Aorta (tissue), 5 donors: ENCODE measurements around the gene SLCO4A1. TPM values are rescaled to one million over a fixed set of nuclear protein-coding genes. Genes with fewer than 3 reads are reported as not detected.

Experiments
- ATAC-seq: fragments of 200-7000 bp; cut with Tn5 transposase; one replicate; pipeline ENCODE4 v1.9.1; 2022; ENCODE audit warnings: moderate library complexity; ENCODE audit not compliant: low FRiP score
- DNase-seq, 2 donors: peaks; one replicate each; pipeline ENCODE4 v3.0.0-alpha.2; 2020
- H3K27ac ChIP-seq, 2 donors: one replicate each; pipeline ENCODE4 v1.5.1; 2013; ENCODE audit warnings: low read length in 2 of 2, mild to moderate bottlenecking in 2 of 2, moderate library complexity in 2 of 2, control low read depth in 1 of 2, inconsistent platforms in 1 of 2, low read depth in 1 of 2
- H3K27me3 ChIP-seq, 2 donors: one replicate each; pipeline ENCODE4 v1.6.1; 2013; ENCODE audit warnings: control low read depth in 1 of 2, low read length in 1 of 2, mild to moderate bottlenecking in 1 of 2, moderate library complexity in 1 of 2; ENCODE audit not compliant: insufficient read depth in 2 of 2, control insufficient read depth in 1 of 2
- H3K36me3 ChIP-seq, 2 donors: one replicate each; pipeline ENCODE4 v1.6.1; 2013; ENCODE audit warnings: control low read depth in 1 of 2, low read length in 1 of 2, mild to moderate bottlenecking in 1 of 2; ENCODE audit not compliant: insufficient read depth in 2 of 2, control insufficient read depth in 1 of 2
- H3K4me1 ChIP-seq, 2 donors: one replicate each; pipeline ENCODE4 v1.6.1; 2013; ENCODE audit warnings: low read length in 2 of 2, control low read depth in 1 of 2, mild to moderate bottlenecking in 1 of 2, moderate library complexity in 1 of 2; ENCODE audit not compliant: insufficient read depth in 2 of 2, control insufficient read depth in 1 of 2
- H3K4me3 ChIP-seq, 2 donors: one replicate each; pipeline ENCODE4 v1.5.1; 2013; ENCODE audit warnings: low read length in 2 of 2, control low read depth in 1 of 2, mild to moderate bottlenecking in 1 of 2
- H3K9me3 ChIP-seq: one replicate; pipeline ENCODE4 v1.6.1; 2013; ENCODE audit warnings: mild to moderate bottlenecking, low read length; ENCODE audit not compliant: control insufficient read depth
- WGBS, 2 donors: extraction: QIAGEN DNeasy Blood & Tissue Kit; methylation state at CpG; one replicate each; pipeline ENCODE4 v1.1.7; 2013; 5-methylcytosine and 5-hydroxymethylcytosine counted together
- intact Hi-C, 2 donors: fragments of 100-400 bp; cut with DNase I; formaldehyde crosslinking; loops; one replicate each; pipeline versions ENCODE4 v1.14.2 to v1.15.0; 2022
- polyA plus RNA-seq, 2 donors: library from polyadenylated mRNA; stranded (reverse); fragments of 200-250 nt; gene quantifications; one replicate each; pipeline ENCODE4 v1.2.3, GENCODE V29; 2013
- total RNA-seq, 2 donors: library from RNA; stranded (reverse); fragmentation: NEBNext Ultra II Directional; extraction: Animal tissue kit (Norgen Biotek cat#: 25700); gene quantifications; one replicate each; pipeline ENCODE4 v1.2.1, GENCODE V29; 2021
- donor health status: healthy with polysubstance abuse.
- donor health status: Bipolar disorder and iron deficiency.
- donor health status: DM: no; HTN: no; CAD: no.
- donor health status: DM: no; HTN: no; CAD: no.
- donor health status: DM: yes; HTN: yes; CAD: no.

SLCO4A1 gene
- total and polyA plus RNA-seq, 4 donors, result 1.0 to 14.6 (median 9.0) TPM

DNA sequence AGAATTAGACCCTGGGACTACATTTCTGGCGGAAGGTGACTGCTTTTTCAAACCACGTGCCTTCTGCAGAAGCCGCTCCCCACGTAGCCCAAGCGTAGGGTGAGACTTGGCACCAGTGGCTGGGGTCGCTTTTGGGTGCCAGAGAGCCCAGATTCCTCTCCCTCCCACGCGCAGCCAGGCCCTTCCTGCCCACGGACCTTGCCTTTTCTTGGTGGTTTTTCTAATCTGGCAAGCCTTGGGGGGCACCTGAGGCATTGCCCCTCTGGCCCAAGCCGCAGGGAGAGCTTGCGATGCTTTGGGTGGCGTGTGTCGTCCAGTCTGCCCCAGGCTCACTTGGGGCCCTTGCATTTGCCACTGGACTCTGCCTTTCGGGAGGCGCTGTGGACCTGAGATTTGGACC is 3.3 kb downstream of the SLCO4A1 start:
- 86 to 89% methylated on average over 15 of the region's 15 CpGs for WGBS, 2 donors
- Histone ChIP-seq H3K36me3 (no peaks in the 10 kb centered on the region), H3K4me3 (no peak overlapping the region), H3K9me3 (no peaks in the 10 kb centered on the region), H3K27me3 (no peaks in the 10 kb centered on the region), H3K4me1 (no peaks in the 10 kb centered on the region), H3K27ac (no peak overlapping the region)
- intact Hi-C loops, result no loop called here
- ATAC-seq, result no peak
- DNase-seq, result no peak

DNA sequence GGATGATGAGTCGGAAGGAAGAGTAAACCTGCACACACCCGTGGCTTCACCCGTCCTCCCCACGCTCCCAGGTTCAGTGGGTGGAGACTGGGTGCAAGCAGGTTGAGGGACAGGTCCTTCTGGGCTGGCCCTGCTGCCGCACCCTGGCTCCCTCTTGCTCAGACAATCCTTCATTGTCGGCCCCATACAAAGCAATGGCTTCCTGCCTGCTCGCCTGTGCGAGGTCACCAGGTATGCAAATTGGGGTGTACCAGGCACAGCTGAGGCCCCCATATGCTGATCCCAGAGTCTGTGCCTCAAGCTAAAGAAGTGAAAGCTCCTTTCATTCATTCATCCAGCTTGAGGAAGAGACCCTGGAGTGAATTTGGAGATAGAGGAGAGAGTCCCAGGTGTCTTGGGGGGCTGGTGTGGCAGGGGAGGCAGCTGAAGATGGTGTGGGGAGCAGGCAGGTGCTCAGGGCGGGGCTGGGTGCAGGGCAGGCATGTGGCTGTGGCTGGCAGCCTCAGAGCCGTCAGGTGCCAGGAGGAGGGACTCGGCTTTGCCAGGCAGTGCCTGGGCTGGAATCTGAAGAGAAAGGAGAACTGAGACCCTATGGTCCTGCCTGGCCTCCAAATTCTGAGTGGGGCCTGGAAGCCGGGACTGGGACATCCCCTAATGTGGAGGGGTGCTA is 4.7 kb downstream of the SLCO4A1 start:
- 91 to 93% methylated on average over 12 of the region's 12 CpGs for WGBS, 2 donors
- H3K4me1 ChIP-seq, result no peaks in the 10 kb centered on the region

DNA sequence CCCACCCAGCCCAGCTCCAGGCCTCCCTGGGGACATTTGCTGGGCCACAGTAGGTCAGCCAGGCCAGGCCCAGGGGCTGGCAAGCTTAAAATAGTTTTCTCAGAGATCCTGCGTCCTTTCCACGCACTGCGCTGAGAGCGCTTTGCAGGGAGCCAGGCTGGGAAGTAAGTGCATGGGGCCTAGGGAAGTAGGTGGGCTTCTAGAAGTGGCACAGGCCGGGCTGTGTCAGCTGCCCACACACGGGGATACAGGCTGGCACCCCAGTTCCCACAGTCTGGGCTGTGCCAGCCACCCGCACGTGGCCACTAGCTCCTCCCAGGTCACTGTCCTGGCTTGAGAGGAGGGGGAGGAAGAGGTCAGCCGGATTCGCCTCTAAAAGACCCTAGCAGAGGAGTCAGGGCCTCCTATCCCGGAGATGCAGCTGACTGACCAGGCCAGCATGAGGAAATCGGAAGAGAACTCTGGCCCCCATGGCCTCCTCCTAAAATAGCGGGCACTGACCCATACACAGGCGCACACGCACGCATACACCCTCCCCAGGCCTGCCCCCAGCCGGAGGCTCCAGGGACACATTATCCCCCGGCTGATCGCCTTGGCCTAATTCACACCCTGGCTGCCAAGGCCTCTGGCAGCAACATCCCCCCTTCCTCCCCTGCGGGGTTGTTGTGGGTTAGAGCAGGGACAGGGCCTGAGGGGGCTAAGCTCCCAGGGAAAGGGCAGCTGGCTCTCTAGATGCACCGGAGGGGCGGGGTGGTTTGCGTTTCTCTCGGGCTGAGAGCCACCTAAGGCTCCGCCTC is 5.4 kb downstream of the SLCO4A1 start:
- DNase-seq (no peak), ATAC-seq (peak; percentile 31)
- intact Hi-C loops, result no loop called here
- Histone ChIP-seq H3K27me3 (no peaks in the 10 kb centered on the region), H3K36me3 (no peaks in the 10 kb centered on the region), H3K27ac (no peak overlapping the region), H3K9me3 (no peaks in the 10 kb centered on the region), H3K4me1 (no peaks in the 10 kb centered on the region), H3K4me3 (no peak overlapping the region)
- WGBS, 2 donors, result 85 to 90% methylated on average over 25 of the region's 25 CpGs

More for the DNA sequence above, 4.7 kb downstream of the SLCO4A1 start:
- no peak overlapping the region for H3K4me3 ChIP-seq
- DNase-seq (no peak), ATAC-seq (no peak)
- H3K27me3 ChIP-seq, result no peaks in the 10 kb centered on the region
- intact Hi-C loops, result no loop called here
- H3K27ac ChIP-seq, result no peak overlapping the region
- no peaks in the 10 kb centered on the region for H3K36me3 ChIP-seq
- H3K9me3 ChIP-seq, result no peaks in the 10 kb centered on the region

DNA sequence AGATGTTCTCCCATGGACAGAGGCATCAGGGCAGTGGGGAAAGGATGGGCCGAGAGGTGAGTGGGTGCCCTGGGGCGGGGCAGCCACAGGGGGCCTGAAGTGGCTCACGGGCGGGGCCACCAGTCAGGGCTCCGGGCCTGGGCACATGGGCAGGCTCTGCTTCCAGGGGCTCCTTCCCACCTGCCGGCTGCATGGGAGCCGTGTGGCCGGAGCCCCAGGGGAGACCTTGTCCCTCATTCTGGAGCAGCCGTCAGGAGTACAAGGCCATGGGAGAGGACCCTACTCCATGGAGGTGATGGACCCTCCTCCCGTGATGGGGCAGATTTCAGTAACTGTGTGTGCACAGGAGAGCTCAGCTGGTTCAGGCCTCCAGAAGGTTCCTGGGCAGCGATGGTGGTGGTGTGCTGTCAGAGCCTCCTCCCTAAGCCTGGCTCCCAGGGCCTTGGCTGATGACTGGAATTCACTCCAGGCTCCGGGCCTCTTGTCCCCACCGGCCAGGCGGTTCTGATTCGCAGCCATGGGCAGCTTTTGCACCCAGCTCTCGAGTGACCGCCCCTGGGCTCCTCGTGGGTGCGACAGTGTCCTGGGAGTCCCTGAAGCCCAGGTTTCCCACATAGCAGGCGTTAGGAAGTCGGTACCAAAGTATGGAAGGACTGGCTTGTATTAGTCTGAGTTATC is 6.2 kb downstream of the SLCO4A1 start:
- 90% methylated on average over 21 of the region's 21 CpGs for WGBS, 2 donors
- H3K4me1 ChIP-seq, result no peaks in the 10 kb centered on the region
- H3K27me3 ChIP-seq, result no peaks in the 10 kb centered on the region
- no peak overlapping the region for H3K4me3 ChIP-seq
- H3K36me3 ChIP-seq, result no peaks in the 10 kb centered on the region
- ATAC-seq (no peak), DNase-seq (no peak)
- intact Hi-C loops, result no loop called here
- no peak overlapping the region for H3K27ac ChIP-seq
- H3K9me3 ChIP-seq, result no peaks in the 10 kb centered on the region

DNA sequence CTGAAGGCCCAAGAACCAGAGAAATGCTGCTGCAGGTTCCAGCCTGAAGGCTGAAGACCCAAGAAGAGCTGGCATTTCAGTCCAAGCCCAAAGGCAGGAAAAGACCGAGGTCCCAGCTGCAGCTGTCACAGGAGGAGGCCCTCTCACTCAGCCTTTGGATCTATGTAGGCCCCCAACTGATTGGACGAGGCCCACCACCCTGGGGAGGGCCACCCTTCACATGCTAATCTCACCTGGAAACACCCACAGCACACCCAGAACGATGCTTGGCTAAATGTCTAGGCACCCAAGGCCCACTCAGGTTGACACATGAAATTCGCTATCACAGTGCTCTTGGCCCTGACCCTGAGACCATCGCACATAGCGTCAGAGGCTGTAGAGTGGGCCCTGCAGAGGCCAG is 6.8 kb downstream of the SLCO4A1 start:
- DNase-seq, result no peak
- no peak overlapping the region for H3K27ac ChIP-seq
- no peaks in the 10 kb centered on the region for H3K9me3 ChIP-seq
- intact Hi-C loops, result no loop called here
- H3K4me1 ChIP-seq, result no peaks in the 10 kb centered on the region
- no peaks in the 10 kb centered on the region for H3K36me3 ChIP-seq
- H3K4me3 ChIP-seq, result no peak overlapping the region
- WGBS, 2 donors, result 93 to 94% methylated on average over 6 of the region's 6 CpGs
- H3K27me3 ChIP-seq, result no peaks in the 10 kb centered on the region
- no peak for ATAC-seq

DNA sequence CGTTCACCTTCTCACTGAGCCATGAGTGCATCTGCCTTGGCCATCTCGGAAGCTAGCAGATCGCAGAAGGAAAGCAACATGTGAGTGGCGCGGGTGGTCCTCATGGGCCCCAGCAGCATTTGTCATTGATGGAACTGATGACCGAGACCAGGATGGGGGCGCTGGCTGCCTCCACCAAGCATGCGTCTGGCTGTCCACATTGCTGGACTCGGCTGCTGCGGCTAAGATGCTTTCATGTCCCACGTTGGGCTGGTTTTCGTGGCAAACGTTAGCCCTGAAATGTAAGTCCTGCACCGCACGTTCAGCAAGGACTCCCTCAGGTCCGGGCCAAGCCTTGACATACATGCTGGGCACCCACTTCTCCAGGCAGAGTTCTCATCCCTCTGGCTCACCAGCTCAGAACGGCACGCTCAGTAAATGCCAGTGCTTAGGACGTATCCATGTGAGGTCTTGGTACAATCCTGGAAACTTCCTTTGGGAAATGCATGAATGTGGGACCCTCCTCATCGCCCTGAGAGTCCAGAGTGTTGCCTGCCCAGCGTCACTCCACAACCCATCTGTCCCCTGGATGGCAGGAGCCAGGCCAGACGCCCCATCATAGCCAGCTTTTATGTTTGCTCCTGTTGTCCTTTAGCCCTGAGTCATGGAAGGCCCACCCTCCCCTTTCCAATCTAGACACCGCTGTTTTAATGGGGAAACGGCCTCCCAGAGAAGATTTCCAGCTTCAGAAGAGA is 8.4 kb downstream of the SLCO4A1 start:
- intact Hi-C loops, result no loop called here
- no peaks in the 10 kb centered on the region for H3K36me3 ChIP-seq
- ATAC-seq, result no peak
- no peaks in the 10 kb centered on the region for H3K27me3 ChIP-seq
- no peak for DNase-seq
- WGBS, 2 donors, result 92% methylated on average over 24 of the region's 24 CpGs
- no peaks in the 10 kb centered on the region for H3K9me3 ChIP-seq
- no peak overlapping the region for H3K4me3 ChIP-seq
- no peak overlapping the region for H3K27ac ChIP-seq
- no peaks in the 10 kb centered on the region for H3K4me1 ChIP-seq

DNA sequence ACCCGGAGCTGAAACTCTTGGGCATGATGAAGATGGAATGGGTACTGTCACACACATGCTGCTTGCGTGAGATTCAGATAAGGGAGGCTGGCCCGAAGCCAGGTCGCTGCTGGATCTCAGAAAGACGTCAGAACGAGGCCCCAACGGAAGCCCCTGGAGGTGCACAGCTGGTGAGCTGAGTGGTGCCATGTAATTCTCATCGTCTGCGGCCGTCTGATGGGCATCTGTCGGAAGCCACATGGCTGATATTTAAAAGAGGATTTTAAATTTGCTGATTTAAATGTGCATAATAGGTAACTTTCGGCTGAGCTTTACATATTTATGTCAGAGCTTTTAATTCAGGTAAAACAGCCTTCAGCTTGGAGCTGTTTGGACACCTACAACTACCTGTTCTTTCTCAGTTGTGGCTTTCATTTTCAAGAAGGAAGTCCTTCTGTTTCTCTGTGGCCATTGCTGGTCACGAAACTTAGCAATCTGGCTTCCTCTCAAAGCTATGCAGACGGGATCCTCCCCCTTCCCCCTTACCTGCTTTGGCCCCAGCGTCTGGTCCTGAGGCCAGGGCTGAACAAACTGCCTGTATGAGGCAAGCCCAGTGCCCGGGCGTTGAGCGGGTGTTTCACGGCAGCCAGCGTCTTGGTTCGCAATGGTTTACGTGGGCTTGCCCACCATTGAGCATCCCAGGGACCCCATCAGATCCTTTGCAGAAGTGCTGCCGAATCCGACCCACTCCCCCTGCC is 9.2 kb downstream of the SLCO4A1 start:
- intact Hi-C loops, result no loop called here
- ATAC-seq (no peak), DNase-seq (peak in 1 of 2 donors; percentile 76)
- Histone ChIP-seq H3K4me3 (no peak overlapping the region), H3K9me3 (no peaks in the 10 kb centered on the region), H3K36me3 (no peaks in the 10 kb centered on the region), H3K27ac (peak overlapping the region in 1 of 2 donors; percentile 69), H3K4me1 (no peaks in the 10 kb centered on the region), H3K27me3 (no peaks in the 10 kb centered on the region)
- WGBS, 2 donors, result 68 to 72% methylated on average over 24 of the region's 24 CpGs
